Hepatocyte (in vitro differentiated cells): ENCODE data around the gene TIGD4.

ENCODE experiments used
- CTCF ChIP-seq: fragments of 200-600 bp; sonication (generic); IDR thresholded peaks from 2 replicates; pipeline ENCODE4 v1.5.1; 2016; ENCODE audit warnings: antibody characterized with exemption, mild to moderate bottlenecking; ENCODE audit not compliant: poor library complexity
- EZH2 ChIP-seq: fragments of 200-600 bp; sonication (generic); IDR thresholded peaks from 2 replicates; pipeline ENCODE4 v1.6.1; 2016; ENCODE audit warnings: antibody characterized with exemption, mild to moderate bottlenecking, borderline replicate concordance
- EZH2phosphoT487 ChIP-seq: fragments of 200-600 bp; sonication (generic); IDR thresholded peaks from one replicate; pipeline ENCODE4 v1.6.1; 2018; ENCODE audit warnings: antibody characterized with exemption, mild to moderate bottlenecking, low read depth, moderate library complexity; ENCODE audit not compliant: unreplicated experiment, severe bottlenecking

- TF ChIP-seq CTCF (no peak), EZH2 (no peak), EZH2phosphoT487 (no peak)
Observed at GRCh38 chr4:152806501-152807125, 27.1 kb upstream of the TIGD4 start.
